H1 (cell line): ENCODE measurements around the gene PDE4D. TPM values are rescaled to one million over a fixed set of nuclear protein-coding genes. Genes with fewer than 3 reads are reported as not detected.

Experiments used
- RBBP5 ChIP-seq: IDR thresholded peaks from 2 replicates; pipeline ENCODE4 v1.7.1; 2012; ENCODE audit warnings: low read depth, mild to moderate bottlenecking, inconsistent platforms, low read length, moderate library complexity, borderline replicate concordance
- polyA plus RNA-seq, 7 experiments: library from polyadenylated mRNA; depleted of rRNA in 3 of 7; stranded (reverse) in 5 of 7; unstranded in 2 of 7; fragments of >200 nt in 5 of 7; fragments of 200-250 nt in 2 of 7; gene quantifications; 1 replicate in 5 of 7; 2 replicates in 1 of 7; 4 replicates in 1 of 7; pipeline versions ENCODE4 v1.2.1 to v1.2.3, GENCODE V29; 2011 to 2013; ENCODE audit warnings: missing spikeins in 2 of 7, mixed read lengths in 2 of 7
- total RNA-seq: library from RNA; stranded (reverse); fragmentation: NEBNext Ultra II Directional; extraction: Animal tissue kit (Norgen Biotek cat#: 25700); gene quantifications from 2 replicates; pipeline ENCODE4 v1.2.1, GENCODE V29; 2021

PDE4D gene
- total and polyA plus RNA-seq, 2 of the 8 experiments (the other 6 are each of a cell fraction or from before 2014, with no cell fraction given) = 2.3 to 3.7 TPM

DNA sequence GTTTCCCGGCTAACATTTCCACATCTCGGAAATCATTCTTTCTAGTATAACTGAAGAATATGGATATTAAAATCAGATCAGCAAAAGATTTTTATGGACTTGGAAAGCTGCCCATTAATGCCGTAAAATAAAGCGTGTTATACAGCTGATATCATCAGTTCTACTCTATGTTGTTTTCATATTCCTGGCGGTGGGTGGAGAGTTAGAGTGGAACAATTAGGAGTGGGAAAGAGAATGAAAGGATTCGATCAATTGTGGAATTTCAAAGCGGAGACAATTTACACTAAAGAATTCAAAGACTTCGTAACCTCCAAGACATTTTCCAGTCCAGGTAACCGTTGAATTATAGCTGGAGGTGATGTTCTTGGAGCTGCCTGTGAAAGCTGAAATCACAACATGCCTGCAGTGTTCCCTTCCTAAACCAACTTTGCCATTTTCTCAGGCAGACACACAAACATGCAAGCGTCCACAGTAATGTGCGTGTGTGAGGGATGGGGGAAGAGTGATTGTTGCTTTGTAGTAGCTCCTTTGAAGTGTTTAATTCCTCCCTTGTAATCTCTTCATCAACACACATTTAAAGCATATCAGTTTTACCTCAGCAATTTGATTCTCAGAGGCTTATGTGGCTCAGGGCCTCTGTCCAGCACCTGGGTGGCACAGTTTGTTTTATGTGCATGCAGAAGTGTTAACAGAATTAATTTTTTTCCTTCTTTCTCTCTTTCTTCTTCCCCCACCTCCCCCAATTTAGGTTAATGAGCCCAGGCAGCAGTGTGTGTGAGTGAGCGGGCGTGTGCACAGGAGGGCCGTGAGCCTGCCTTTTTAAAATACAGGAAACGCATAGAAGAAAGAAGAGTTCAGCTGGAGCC lies 766.6 kb downstream of the PDE4D start (continued):
- peak; percentile 34; the same call in 1 of the 2 replicates for TF ChIP-seq RBBP5
